Right atrium auricular region (tissue), 2 donors: Measurements from ENCODE around the gene SF3A1. TPM values are rescaled to one million over a fixed set of nuclear protein-coding genes. Genes with fewer than 3 reads are reported as not detected.

Experiments
- DNase-seq: peaks from one replicate; pipeline ENCODE4 v3.0.0-alpha.2; 2019; ENCODE audit warnings: low spot score
- H3K27ac ChIP-seq, 2 donors: fragments of 200-600 bp; sonication (generic); 1 replicate in 1 of 2; 2 replicates in 1 of 2; pipeline ENCODE4 v1.5.1; 2016 to 2019
- H3K27me3 ChIP-seq, 2 donors: fragments of 200-600 bp; sonication (generic); one replicate each; pipeline versions ENCODE4 v1.5.1 to v1.6.0; 2017 to 2019
- H3K36me3 ChIP-seq: fragments of 200-600 bp; sonication (generic); one replicate; pipeline ENCODE4 v1.5.1; 2016
- H3K4me1 ChIP-seq, 2 donors: fragments of 200-600 bp; sonication (generic); one replicate each; pipeline versions ENCODE4 v1.5.1 to v1.6.0; 2017 to 2019
- H3K4me3 ChIP-seq, 2 donors: fragments of 200-600 bp; sonication (generic); 1 replicate in 1 of 2; 2 replicates in 1 of 2; pipeline ENCODE4 v1.5.1; 2017 to 2019; ENCODE audit warnings: mild to moderate bottlenecking in 1 of 2, moderate library complexity in 1 of 2
- H3K9me3 ChIP-seq, 2 donors: fragments of 200-600 bp; sonication (generic); one replicate each; pipeline ENCODE4 v1.5.1; 2019
- CTCF ChIP-seq, 2 donors: fragments of 200-600 bp; sonication (generic); IDR thresholded peaks; one replicate each; pipeline ENCODE4 v1.5.1; 2019; ENCODE audit warnings: antibody characterized with exemption in 2 of 2
- total RNA-seq, 2 donors: library from RNA; depleted of rRNA; stranded (reverse); fragments of >200 nt; gene quantifications; one replicate each; pipeline ENCODE4 v1.1.0, GENCODE V29; 2016

SF3A1 gene
- total RNA-seq, 2 donors from 2014 or later, result 52.3 to 81.1 TPM

- Histone ChIP-seq H3K9me3 (no peaks in the 10 kb centered on the region), H3K4me3 (no peak overlapping the region), H3K27ac (no peak overlapping the region), H3K27me3 (no peaks in the 10 kb centered on the region), H3K36me3 (peaks cover 53% of the 10 kb centered on the region), H3K4me1 (peaks cover 0 to 12% of the 10 kb centered on the region in 2 donors)
- DNase-seq, result no peak
- no peak for TF ChIP-seq CTCF (IDR thresholded peaks at IDR 0.05)
Observed at GRCh38 chr22:30332551-30332950, 24.1 kb downstream of the SF3A1 start.

- Histone ChIP-seq H3K27ac (no peak overlapping the region), H3K4me1 (peaks cover 0 to 32% of the 10 kb centered on the region in 2 donors), H3K27me3 (no peaks in the 10 kb centered on the region), H3K4me3 (no peak overlapping the region), H3K9me3 (no peaks in the 10 kb centered on the region), H3K36me3 (peaks cover 14% of the 10 kb centered on the region)
- no peak for DNase-seq
- no peak for TF ChIP-seq CTCF (IDR thresholded peaks at IDR 0.05)
Observed at GRCh38 chr22:30328466-30329049, 28.1 kb downstream of the SF3A1 start.

- H3K4me3 ChIP-seq, result no peak overlapping the region
- H3K27ac ChIP-seq, result no peak overlapping the region
- DNase-seq, result no peak
- H3K36me3 ChIP-seq, result peaks cover 7% of the 10 kb centered on the region
- H3K27me3 ChIP-seq, result no peaks in the 10 kb centered on the region
- H3K9me3 ChIP-seq, result no peaks in the 10 kb centered on the region
- TF ChIP-seq CTCF (IDR thresholded peaks at IDR 0.05), result no peak
- peaks cover 0 to 37% of the 10 kb centered on the region in 2 donors for H3K4me1 ChIP-seq
Observed at GRCh38 chr22:30327864-30328345, 28.8 kb downstream of the SF3A1 start.

- H3K27me3 ChIP-seq, result no peaks in the 10 kb centered on the region
- H3K9me3 ChIP-seq, result no peaks in the 10 kb centered on the region
- peak; percentile 83 for DNase-seq
- H3K27ac ChIP-seq, result peak within 1 kb of the TSS; percentile 89 to 90
- H3K4me3 ChIP-seq, result peak within 1 kb of the TSS; percentile 91 to 99
- H3K36me3 ChIP-seq, result no peaks in the 10 kb centered on the region
- no peak for TF ChIP-seq CTCF (IDR thresholded peaks at IDR 0.05)
- H3K4me1 ChIP-seq, result peaks cover 0 to 47% of the 10 kb centered on the region in 2 donors
Observed at GRCh38 chr22:30326706-30327362, 29.9 kb downstream of the SF3A1 start, which contains the start of gene TBC1D10A. TSS of gene TBC1D10A (minus strand) at chr22:30326941. CDS start at chr22:30326881, 60 bp downstream.

- H3K27ac ChIP-seq, result peak overlapping the region; percentile 89 to 90
- H3K36me3 ChIP-seq, result no peaks in the 10 kb centered on the region
- peaks cover 0 to 52% of the 10 kb centered on the region in 2 donors for H3K4me1 ChIP-seq
- no peak for TF ChIP-seq CTCF (IDR thresholded peaks at IDR 0.05)
- no peaks in the 10 kb centered on the region for H3K27me3 ChIP-seq
- no peak for DNase-seq
- no peaks in the 10 kb centered on the region for H3K9me3 ChIP-seq
- H3K4me3 ChIP-seq, result peak overlapping the region; percentile 91 to 99
Observed at GRCh38 chr22:30326255-30326705, 30.4 kb downstream of the SF3A1 start.
